TTC549 (cell line): Measurements from ENCODE around the gene BPGM.

Experiments used
- FAIRE-seq: peaks from 2 replicates; lab custom pipeline; 2012; peaks lifted over from hg19 to GRCh38; lab: Jason Lieb, UNC

The BPGM gene

GRCh38 chr7:134646425-134647305 lies at the start of gene BPGM:
Gene BPGM (plus strand): TSS chr7:134646853. CDS start chr7:134661508, 14,655 bp downstream.
- peak; percentile 98 for FAIRE-seq

- FAIRE-seq = no peak
Measured at GRCh38 chr7:134599371-134599770, 47.3 kb upstream of the BPGM start.

GRCh38 chr7:134601459-134601858 lies 45.2 kb upstream of the BPGM start:
- FAIRE-seq = no peak

GRCh38 chr7:134602881-134603451 lies 43.7 kb upstream of the BPGM start:
- FAIRE-seq = no peak

- FAIRE-seq = no peak
Measured at GRCh38 chr7:134605978-134606923, 40.4 kb upstream of the BPGM start.

- FAIRE-seq = no peak
Measured at GRCh38 chr7:134611611-134612151, 35.0 kb upstream of the BPGM start.

DNA sequence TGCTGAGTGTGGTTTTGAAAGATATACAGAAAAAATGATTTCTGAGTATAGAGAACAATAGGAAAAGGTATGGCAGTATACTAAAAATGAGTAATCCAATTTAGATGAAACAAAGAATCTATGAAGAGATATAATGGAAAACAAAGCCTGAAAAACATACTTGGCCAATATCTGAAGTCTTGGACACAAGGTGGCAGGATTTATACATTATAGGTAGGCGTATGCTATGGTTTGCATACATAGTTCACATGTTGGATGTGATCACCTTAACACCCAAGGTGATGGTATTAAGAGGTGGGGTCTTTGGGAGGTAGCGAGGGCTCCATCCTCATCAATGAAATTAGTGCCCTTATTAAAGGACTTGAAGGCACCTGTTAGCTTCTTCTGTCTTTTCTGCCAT lies 34.5 kb upstream of the BPGM start:
- FAIRE-seq = no peak

DNA sequence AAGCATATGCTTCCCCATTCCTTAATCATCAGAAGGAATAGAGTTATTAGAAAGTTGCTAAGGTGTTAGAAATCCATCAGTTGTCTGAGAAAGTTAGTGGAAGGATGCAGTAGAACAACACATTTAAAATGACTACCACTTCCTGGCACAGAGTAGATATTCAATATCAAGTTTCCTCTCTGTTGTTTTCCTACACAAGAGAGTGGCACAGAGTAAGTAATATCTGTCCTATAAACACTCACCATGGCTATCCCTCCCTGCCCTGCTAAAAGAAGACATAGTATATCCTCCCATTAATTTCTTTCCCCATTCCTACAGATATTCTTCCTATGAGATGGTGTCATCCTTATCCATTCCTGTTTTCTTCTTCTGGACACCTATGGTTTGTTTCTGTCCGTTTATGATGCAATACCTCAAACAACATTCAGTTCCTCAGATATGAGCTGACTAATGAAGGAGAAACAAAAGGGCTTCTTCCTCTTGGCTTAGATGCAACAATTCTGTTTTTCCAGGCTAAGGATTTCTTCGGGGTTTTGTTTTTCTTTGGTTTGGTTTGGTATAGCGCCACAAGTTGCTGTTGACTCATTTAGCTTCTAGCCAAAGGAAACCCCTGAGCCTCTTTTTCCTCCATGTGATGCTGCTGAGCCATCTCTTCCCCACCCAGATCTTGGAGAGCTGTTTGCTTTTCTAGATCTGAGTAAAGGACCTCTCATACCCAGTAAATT lies 32.9 kb upstream of the BPGM start:
- no peak for FAIRE-seq

- no peak for FAIRE-seq
Measured at GRCh38 chr7:134616611-134617010, 30.0 kb upstream of the BPGM start.

GRCh38 chr7:134618756-134619530 lies 27.7 kb upstream of the BPGM start:
- FAIRE-seq = no peak

GRCh38 chr7:134619627-134620331 lies 26.9 kb upstream of the BPGM start:
- FAIRE-seq = no peak

- FAIRE-seq = no peak
Measured at GRCh38 chr7:134622303-134622995, 24.2 kb upstream of the BPGM start.

DNA sequence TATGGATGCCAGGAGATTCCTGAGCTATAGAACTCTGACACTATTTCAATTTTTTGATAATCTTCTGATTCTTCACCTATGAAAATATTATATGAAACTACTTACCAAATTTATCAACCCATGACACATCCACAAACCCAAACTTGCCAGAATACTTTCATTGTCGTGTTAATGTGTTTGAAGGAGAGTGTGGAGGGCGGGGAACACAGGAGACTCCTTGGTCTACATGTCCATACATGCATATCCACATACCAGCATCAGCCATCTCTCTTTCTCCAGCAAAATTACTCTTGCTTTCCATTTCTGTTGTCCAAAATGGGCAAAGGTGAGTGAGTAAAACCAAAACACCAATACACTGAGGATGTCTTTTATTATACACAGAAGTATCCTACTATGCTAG lies 23.5 kb upstream of the BPGM start:
- FAIRE-seq = no peak

GRCh38 chr7:134625550-134625949 lies 21.1 kb upstream of the BPGM start:
- FAIRE-seq = no peak

DNA sequence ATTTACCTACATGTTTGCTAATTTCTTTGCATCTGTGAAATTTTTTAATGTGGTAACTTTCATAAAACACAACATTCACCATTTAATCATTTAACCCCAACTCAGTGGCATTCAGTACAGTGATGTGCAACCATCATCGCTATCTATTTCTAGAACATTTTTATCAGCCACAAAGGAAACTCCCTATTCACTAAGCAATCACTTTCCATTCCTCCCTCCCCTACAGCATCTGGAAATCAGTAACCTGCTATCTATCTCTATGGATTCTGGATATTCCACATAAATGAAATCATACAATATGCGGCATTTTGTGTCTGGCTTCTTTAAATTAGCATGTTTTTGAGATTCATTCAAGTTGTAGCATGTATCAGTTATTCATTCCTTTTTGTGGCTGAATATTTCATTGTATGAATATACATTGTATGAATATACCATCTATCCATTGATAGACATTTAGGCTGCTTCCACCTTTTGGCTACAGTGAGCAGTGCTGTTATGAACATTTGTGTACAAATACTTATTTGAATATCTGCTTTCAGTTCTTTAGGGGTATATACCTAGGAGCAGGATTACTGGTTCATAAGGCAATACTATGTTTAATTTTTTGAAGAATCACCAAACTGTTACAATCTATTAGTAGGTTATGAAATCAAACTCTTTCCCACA lies 19.4 kb upstream of the BPGM start:
- no peak for FAIRE-seq

DNA sequence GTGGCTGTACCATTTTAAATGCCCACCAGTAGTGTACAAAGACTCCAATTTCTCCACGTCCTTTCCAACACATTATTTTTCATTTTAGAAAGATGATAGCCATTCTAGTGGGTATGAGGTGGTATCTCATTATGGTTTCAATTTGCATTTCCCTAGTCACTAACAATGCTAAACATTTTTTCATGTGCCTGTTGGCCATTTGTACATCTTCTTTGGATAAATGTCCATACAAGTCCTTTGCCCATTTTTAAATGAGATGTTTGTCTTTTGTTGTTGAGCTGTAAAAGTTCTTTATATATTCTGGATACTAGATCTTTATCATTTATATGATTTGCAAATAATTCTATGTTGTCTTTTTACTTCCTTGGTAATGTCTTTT lies 18.9 kb upstream of the BPGM start:
- FAIRE-seq = no peak

DNA sequence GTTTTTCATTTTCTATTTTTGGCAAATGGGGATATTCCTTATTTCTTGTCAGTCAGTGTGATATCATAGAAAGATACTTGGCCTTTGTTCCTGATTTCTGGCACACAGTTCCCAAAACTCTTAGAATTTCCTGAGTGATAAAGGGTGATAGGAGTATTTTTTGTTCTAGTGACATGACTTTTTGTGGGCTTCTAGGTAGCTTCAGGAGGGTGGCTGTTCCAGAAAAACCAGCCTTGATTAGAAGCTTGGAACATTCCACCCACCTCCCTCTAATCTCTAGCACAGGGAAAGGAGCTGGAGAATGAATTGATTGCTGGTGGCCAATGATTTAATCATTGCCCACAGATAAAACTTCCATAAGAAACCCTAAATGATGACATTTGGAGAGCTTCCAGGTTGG lies 17.2 kb upstream of the BPGM start:
- no peak for FAIRE-seq

DNA sequence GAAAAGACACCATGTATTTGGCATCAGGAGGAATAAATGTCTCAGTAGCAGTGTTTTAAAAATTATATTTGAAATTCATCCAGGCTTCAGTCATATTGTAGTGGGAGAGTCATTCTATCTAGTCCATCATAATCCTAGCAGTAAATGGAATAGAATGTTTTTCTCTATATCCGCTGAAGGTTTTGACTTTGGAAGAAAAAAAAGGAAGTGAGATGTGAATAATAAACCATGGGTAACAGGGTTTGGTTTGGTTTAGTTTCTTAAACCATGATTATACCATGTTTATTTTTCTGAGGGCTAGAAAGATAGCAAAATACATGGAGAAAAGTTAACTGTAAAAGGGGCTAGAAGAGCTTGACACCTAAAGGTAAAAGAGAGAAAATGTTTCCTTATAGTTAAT lies 16.4 kb upstream of the BPGM start:
- no peak for FAIRE-seq

DNA sequence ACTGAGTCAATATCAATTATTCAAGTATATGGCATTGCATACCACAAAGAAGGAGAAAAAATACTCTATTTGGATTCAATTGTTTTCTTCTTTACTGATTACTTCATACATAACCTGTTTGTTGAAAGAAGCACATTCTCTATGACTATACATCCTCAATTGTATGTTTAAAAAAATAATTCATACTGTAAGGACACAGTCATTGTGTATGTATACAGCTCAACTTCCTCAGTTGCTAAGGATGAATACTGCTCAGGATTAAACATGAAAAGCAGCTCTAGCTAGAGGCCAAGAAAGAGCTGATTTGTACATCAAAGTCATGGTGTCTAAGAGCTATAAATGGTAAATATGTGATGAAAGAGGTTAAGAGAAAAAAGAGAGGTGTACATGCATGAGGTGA lies 15.8 kb upstream of the BPGM start:
- FAIRE-seq = no peak
